NB4 (cell line): ENCODE measurements around the gene RDH13.

ENCODE experiments used
- MAX ChIP-seq: IDR thresholded peaks from 2 replicates; pipeline ENCODE4 v1.6.1; 2011; ENCODE audit warnings: low read depth, low read length
- POLR2A ChIP-seq: IDR thresholded peaks from 2 replicates; pipeline ENCODE4 v1.6.1; 2011; ENCODE audit warnings: mild to moderate bottlenecking; ENCODE audit not compliant: insufficient read length; ENCODE audit errors: extremely low read depth
- TF ChIP-seq, protein P1 (sequence below): IDR thresholded peaks from one replicate; pipeline ENCODE4 v1.5.1; 2012; ENCODE audit warnings: low read depth, low read length

- TF ChIP-seq POLR2A (no peak), MAX (no peak)
- TF ChIP-seq, protein P1, sequence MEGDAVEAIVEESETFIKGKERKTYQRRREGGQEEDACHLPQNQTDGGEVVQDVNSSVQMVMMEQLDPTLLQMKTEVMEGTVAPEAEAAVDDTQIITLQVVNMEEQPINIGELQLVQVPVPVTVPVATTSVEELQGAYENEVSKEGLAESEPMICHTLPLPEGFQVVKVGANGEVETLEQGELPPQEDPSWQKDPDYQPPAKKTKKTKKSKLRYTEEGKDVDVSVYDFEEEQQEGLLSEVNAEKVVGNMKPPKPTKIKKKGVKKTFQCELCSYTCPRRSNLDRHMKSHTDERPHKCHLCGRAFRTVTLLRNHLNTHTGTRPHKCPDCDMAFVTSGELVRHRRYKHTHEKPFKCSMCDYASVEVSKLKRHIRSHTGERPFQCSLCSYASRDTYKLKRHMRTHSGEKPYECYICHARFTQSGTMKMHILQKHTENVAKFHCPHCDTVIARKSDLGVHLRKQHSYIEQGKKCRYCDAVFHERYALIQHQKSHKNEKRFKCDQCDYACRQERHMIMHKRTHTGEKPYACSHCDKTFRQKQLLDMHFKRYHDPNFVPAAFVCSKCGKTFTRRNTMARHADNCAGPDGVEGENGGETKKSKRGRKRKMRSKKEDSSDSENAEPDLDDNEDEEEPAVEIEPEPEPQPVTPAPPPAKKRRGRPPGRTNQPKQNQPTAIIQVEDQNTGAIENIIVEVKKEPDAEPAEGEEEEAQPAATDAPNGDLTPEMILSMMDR, result peak; percentile 4
These were observed 4.0 kb downstream of the RDH13 start for GRCh38 chr19:55058781-55059610.
